HL-60 (cell line): ENCODE measurements around the gene OPA1.

Source experiments
- DNase-seq, 2 experiments: peaks; one replicate each; pipeline ENCODE4 v3.0.0-alpha.2; 2010 to 2020; ENCODE audit warnings: low read depth in 1 of 2, low spot score in 1 of 2
- H3K27ac ChIP-seq: fragments of 250-450 bp; sonication (Bioruptor Pico); replicated peaks from 2 replicates; pipeline ENCODE4 v1.5.1; 2020; ENCODE audit warnings: mild to moderate bottlenecking, moderate library complexity
- H3K27me3 ChIP-seq: fragments of 250-450 bp; sonication (Bioruptor Pico); 2 replicates; pipeline ENCODE4 v1.5.1; 2021; ENCODE audit warnings: mild to moderate bottlenecking, moderate library complexity; ENCODE audit not compliant: insufficient read depth, poor library complexity, severe bottlenecking
- H3K4me3 ChIP-seq: replicated peaks from 2 replicates; pipeline ENCODE4 v1.5.1; 2011; ENCODE audit warnings: mild to moderate bottlenecking, control low read depth, low read length; ENCODE audit not compliant: insufficient read depth
- GABPA ChIP-seq: IDR thresholded peaks from 2 replicates; pipeline ENCODE4 v1.6.1; 2012; ENCODE audit warnings: low read depth
- POLR2AphosphoS5 ChIP-seq: IDR thresholded peaks from 2 replicates; pipeline ENCODE4 v1.6.1; 2012; ENCODE audit warnings: low read depth
- REST ChIP-seq: IDR thresholded peaks from 2 replicates; pipeline ENCODE4 v1.6.1; 2012; ENCODE audit warnings: low read depth; ENCODE audit not compliant: insufficient replicate concordance
- SPI1 ChIP-seq: IDR thresholded peaks from 2 replicates; pipeline ENCODE4 v1.6.1; 2012; ENCODE audit warnings: low read depth, mild to moderate bottlenecking, borderline replicate concordance
- TF ChIP-seq, protein P1 (sequence below): IDR thresholded peaks from one replicate; pipeline ENCODE4 v1.5.1; 2011; ENCODE audit warnings: low read length, control low read depth, inconsistent platforms; ENCODE audit not compliant: insufficient read depth

The OPA1 gene

GRCh38 chr3:193673845-193674244 is 80.8 kb downstream of the OPA1 start:
- Histone ChIP-seq H3K27me3 (no peaks in the 10 kb centered on the region), H3K4me3 (no peak overlapping the region), H3K27ac (no peak overlapping the region)
- TF ChIP-seq, protein P1, sequence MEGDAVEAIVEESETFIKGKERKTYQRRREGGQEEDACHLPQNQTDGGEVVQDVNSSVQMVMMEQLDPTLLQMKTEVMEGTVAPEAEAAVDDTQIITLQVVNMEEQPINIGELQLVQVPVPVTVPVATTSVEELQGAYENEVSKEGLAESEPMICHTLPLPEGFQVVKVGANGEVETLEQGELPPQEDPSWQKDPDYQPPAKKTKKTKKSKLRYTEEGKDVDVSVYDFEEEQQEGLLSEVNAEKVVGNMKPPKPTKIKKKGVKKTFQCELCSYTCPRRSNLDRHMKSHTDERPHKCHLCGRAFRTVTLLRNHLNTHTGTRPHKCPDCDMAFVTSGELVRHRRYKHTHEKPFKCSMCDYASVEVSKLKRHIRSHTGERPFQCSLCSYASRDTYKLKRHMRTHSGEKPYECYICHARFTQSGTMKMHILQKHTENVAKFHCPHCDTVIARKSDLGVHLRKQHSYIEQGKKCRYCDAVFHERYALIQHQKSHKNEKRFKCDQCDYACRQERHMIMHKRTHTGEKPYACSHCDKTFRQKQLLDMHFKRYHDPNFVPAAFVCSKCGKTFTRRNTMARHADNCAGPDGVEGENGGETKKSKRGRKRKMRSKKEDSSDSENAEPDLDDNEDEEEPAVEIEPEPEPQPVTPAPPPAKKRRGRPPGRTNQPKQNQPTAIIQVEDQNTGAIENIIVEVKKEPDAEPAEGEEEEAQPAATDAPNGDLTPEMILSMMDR: no peak
- no peak for TF ChIP-seq GABPA
- TF ChIP-seq SPI1: no peak
- TF ChIP-seq POLR2AphosphoS5: no peak
- TF ChIP-seq REST: no peak
- no peak for DNase-seq

- Histone ChIP-seq H3K27ac (no peak overlapping the region), H3K27me3 (no peaks in the 10 kb centered on the region), H3K4me3 (no peak overlapping the region)
- DNase-seq: no peak
- peak; percentile 60 for TF ChIP-seq SPI1
- no peak for TF ChIP-seq POLR2AphosphoS5
Observed at GRCh38 chr3:193674714-193675113, 81.7 kb downstream of the OPA1 start.

- Histone ChIP-seq H3K27ac (no peak overlapping the region), H3K4me3 (no peak overlapping the region), H3K27me3 (no peaks in the 10 kb centered on the region)
- no peak for DNase-seq
- TF ChIP-seq SPI1 (no peak), POLR2AphosphoS5 (no peak), REST (no peak), GABPA (no peak)
- TF ChIP-seq, protein P1: no peak
Observed at GRCh38 chr3:193677734-193678133, 84.7 kb downstream of the OPA1 start.

DNA sequence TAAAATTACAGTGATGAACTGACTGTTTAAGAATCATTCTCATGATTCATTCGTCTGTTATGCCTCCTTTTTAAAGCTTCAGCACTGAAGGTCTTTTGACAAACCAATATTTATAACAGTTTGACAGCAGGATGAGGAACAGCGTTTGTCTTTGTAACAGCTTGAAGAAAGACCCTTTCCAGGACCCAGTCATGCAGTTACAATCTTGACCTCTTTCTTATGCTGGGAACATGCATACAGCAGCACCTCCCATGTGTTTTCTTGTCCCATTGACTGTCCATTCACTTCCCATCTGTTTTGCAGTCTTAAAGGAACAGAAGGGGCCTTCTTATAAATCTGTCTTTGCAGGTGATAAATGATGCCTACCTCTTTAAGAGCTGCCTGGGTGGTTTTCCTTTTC is 87.2 kb downstream of the OPA1 start:
- TF ChIP-seq REST (no peak), GABPA (no peak), POLR2AphosphoS5 (no peak), SPI1 (no peak)
- TF ChIP-seq, protein P1: no peak
- Histone ChIP-seq H3K4me3 (no peak overlapping the region), H3K27ac (no peak overlapping the region), H3K27me3 (no peaks in the 10 kb centered on the region)
- no peak for DNase-seq
